GM19468 (cell line): ENCODE results near the gene SKIDA1.

Source experiments
- ATAC-seq: cut with Tn5 transposase; IDR thresholded peaks from one replicate; pipeline ENCODE4 v1.9.1; 2021; ENCODE audit warnings: mild to moderate bottlenecking, moderate library complexity, moderate number of reproducible peaks; ENCODE audit not compliant: unreplicated experiment; ENCODE audit errors: extremely low read depth

The SKIDA1 gene

DNA sequence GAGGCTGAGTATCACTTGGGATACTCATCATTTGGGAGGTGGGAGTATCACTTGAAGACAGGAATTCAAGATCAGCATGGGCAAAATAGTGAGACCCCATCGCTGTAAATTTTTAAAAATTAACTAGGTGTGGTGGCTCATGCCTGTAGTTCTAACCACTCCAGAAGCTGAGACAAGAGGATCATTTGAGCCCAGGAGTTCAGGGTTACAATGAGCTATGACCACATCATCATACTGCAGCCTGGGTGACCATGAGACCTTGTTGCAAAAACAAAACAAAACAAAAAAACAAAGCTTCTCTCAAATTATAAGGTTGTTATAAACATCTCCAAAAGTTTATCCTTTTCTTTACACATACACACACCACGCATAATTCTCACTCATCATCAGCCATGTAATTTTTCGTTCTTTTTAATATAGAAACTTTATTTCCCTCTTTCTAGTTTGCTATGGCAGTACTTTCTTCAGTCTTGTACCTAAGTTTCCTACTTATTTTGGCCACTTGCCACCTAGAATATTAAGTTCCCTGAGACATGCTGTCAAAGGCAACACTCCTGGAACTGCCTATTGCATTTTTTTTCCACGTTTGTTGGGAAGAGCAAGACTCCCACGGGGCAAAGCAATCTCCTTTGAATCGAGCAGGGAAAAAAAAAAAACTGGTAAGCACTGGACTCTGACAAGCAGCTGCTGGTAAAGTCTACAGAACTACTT, 37.1 kb downstream of the SKIDA1 start:
- ATAC-seq: no peak

- ATAC-seq: no peak
Measured at GRCh38 chr10:21487416-21488180, 37.9 kb downstream of the SKIDA1 start.

DNA sequence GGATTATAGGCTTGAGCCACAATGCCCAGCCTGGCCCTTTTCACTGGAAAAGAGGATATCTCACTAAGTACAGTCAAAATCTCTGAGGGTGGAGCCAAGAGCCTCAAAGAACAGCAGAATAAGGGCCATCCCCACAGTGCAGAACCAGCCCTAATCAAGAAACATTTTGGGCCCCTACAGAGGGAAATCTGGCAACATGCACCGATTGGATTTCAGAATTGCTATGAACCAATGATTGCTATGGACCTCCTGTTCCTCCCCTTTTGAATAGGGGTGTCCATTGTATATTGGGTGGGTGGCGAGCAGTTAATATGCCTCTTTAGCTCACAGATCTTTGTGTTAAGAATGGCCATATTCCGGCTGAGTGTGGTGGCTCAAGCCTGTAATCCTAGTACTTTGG, 42.7 kb downstream of the SKIDA1 start:
- ATAC-seq: no peak

DNA sequence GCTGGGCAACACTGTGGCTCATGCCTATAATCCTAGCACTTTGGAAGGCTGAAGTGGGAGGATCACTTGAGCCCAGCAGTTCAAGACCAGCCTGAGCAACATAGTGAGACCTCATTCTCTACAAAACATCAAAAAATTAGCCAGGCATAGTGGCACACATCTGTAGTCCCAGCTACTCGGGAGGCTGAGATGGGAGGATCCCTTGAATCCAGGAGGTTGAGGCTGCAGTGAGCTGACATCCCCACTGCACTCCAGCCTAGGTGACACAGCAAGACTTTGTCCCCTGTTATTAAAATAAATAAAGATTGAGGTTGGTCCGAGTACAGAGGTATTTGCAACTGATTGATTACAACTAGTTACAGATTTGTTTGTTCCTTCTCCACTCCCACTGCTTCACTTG, 44.1 kb downstream of the SKIDA1 start:
- no peak for ATAC-seq

DNA sequence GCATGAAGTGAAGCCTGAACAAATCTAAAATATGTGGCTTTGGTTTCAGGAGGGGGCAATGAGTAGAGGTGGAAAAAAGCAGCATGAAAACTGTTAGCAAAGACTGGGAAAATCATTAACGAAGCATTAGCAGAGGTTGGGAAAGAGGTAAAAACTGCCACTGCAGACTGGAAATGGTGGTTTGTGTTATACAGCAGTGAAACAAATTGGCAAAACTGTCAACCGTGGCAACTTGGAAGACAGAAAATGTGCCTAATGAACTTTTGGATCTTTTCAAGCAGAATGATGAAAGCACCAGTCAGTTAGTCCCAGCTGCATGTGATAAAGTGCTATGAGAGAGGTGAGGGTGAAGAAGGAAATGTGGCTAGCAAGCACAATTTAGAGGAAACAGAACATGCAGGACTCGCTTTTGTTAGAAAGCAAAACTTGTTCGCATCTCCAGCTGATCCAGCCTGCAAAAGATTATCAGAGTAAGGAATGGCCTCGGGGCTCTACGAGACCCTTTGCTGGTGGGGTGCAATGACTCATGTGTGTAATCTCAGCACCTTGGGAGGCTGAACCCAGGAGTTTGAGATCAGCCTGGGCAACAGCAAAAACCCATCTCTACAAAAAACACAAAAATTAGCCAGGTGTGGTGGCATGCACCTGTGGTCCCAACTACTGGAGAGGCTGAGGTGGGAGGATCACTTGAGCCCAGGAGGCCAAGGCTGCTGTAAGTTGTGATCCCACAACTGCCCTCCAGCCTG, 45.7 kb downstream of the SKIDA1 start:
- no peak for ATAC-seq

DNA sequence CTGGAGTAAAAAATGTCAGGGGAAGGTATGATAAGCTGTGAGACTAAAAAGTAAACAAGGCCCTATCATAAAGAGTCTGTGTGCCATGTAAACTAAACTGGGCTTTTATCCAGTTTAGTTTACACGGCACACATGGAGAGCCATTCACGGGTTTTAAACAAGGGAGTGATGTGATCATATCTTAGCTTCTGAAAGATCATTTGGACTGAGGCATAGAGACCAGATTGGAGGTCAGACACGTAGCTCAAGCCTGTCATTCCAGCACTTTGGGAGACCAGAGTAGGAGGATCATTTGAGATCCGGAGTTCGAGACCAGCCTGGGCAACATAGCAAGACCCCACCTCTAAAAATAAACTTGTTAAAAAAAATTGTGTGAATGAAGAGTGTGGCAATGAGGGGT, 50.1 kb downstream of the SKIDA1 start:
- ATAC-seq: no peak

- no peak for ATAC-seq
Measured at GRCh38 chr10:21473541-21473940, 51.9 kb downstream of the SKIDA1 start.

GRCh38 chr10:21473135-21473534, 52.3 kb downstream of the SKIDA1 start:
- ATAC-seq: no peak

DNA sequence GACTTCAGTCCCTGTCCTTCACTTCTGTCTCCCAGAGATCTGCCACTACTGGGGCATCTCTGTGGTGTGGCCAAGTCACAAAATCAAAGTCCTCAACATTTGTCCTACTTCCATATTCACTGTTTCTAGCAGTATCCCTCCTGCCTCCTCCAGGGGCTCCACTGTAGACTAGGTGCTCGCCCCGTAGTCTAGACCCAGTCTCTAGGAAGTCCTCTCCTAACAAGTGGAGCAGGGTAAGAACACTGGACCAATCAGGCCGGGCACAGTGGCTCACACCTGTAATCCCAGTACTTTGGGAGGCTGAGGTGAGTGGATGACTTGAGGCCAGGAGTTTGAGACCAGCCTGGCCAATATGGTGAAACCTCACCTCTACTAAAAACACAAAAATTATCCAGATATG, 57.4 kb downstream of the SKIDA1 start:
- no peak for ATAC-seq

GRCh38 chr10:21467633-21468032, 57.8 kb downstream of the SKIDA1 start:
- ATAC-seq: no peak

DNA sequence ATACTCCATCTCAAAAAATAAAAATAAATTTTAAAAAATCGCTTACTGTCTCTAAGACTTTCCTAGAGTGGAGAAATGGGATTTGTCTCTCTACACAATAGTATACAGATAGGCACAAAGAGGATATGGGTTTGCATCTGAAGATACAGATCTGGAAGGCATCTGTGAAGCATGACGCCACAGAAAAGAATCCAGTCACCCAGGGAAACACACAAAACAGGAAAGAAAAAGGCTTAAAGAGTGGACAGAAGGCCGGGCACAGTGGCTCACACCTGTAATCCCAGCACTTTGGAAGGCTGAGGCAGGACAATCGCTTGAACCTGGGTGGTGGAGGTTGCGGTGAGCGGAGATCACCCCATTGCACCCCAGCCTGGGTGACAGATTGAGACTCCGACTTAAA, 61.3 kb downstream of the SKIDA1 start:
- ATAC-seq: no peak
